Left colon (tissue), 2 donors: ENCODE results near the gene RHOT1. TPM values are rescaled to one million over a fixed set of nuclear protein-coding genes. Genes with fewer than 3 reads are reported as not detected.
"Not testable (repeated sequence)": the region's sequence is repeated elsewhere in the genome, so short reads cannot be mapped to it uniquely, and the experiment has no call there.

Experiments used
- ATAC-seq: fragments of 200-7000 bp; cut with Tn5 transposase; one replicate; pipeline ENCODE4 v1.9.1; 2020; ENCODE audit warnings: mild to moderate bottlenecking, moderate library complexity
- DNase-seq, 2 donors: peaks; one replicate each; pipeline ENCODE4 v3.0.0-alpha.2; 2020
- intact Hi-C, 2 donors: fragments of 100-400 bp; cut with DNase I in 1 of 2; cut with micrococcal nuclease in 1 of 2; formaldehyde crosslinking; loops; one replicate each; pipeline versions ENCODE4 v1.11.2 to v1.14.0; 2022; cut with DNase I, micrococcal nuclease
- total RNA-seq, 2 donors: library from RNA; stranded (reverse); fragmentation: NEBNext Ultra II Directional; extraction: Animal tissue kit (Norgen Biotek cat#: 25700); gene quantifications; one replicate each; pipeline ENCODE4 v1.2.1, GENCODE V29; 2021
- donor health status: DM: no; HTN: no; CAD: no.
- donor health status: DM: yes; HTN: yes; CAD: no.

The RHOT1 gene
- total RNA-seq, 2 donors from 2014 or later: 23.0 to 23.1 TPM

GRCh38 chr17:32120141-32120540, 22.2 kb upstream of the RHOT1 start:
- intact Hi-C loops: no loop called here
- ATAC-seq (no peak), DNase-seq (no peak)

GRCh38 chr17:32120716-32121115, 21.6 kb upstream of the RHOT1 start:
- intact Hi-C loops: no loop called here
- ATAC-seq: no peak
- no peak for DNase-seq

- intact Hi-C loops: no loop called here
- no peak for ATAC-seq
Observed at GRCh38 chr17:32123782-32124181, 18.5 kb upstream of the RHOT1 start.

GRCh38 chr17:32124985-32125847, 17.1 kb upstream of the RHOT1 start:
- no peak for DNase-seq
- intact Hi-C loops: no loop called here
- peak; percentile 75 for ATAC-seq

More at GRCh38 chr17:32123782-32124181, 18.5 kb upstream of the RHOT1 start:
- DNase-seq: no peak

GRCh38 chr17:32125848-32126153, 16.5 kb upstream of the RHOT1 start:
- intact Hi-C loops: no loop called here
- DNase-seq (no peak), ATAC-seq (no peak)

GRCh38 chr17:32126325-32126724, 16.0 kb upstream of the RHOT1 start:
- ATAC-seq (no peak), DNase-seq (no peak)
- intact Hi-C loops: no loop called here

- intact Hi-C loops: no loop called here
- DNase-seq: no peak
- no peak for ATAC-seq
Observed at GRCh38 chr17:32126746-32127145, 15.6 kb upstream of the RHOT1 start.

- ATAC-seq: peak; percentile 94
- DNase-seq: peak; percentile 87 to 92
- intact Hi-C loops: no loop called here
Observed at GRCh38 chr17:32127158-32127897, 15.0 kb upstream of the RHOT1 start.

GRCh38 chr17:32128470-32128869, 13.8 kb upstream of the RHOT1 start:
- DNase-seq, intact Hi-C loops, ATAC-seq: not testable (repeated sequence)

GRCh38 chr17:32135497-32136117, 6.7 kb upstream of the RHOT1 start:
- intact Hi-C loops, ATAC-seq: not testable (repeated sequence)
- DNase-seq: peak in 1 of 2 donors; percentile 52

- intact Hi-C loops: no loop called here
- ATAC-seq: no peak
- DNase-seq: no peak
Observed at GRCh38 chr17:32136856-32137255, 5.4 kb upstream of the RHOT1 start.

GRCh38 chr17:32139504-32139903, 2.8 kb upstream of the RHOT1 start:
- intact Hi-C loops, DNase-seq, ATAC-seq: not testable (repeated sequence)

GRCh38 chr17:32141258-32141657, 1.0 kb upstream of the RHOT1 start:
- intact Hi-C loops: no loop called here
- no peak for DNase-seq

GRCh38 chr17:32141679-32142037, 644 bp upstream of the RHOT1 start:
- intact Hi-C loops: no loop called here
- DNase-seq (no peak), ATAC-seq (peak; percentile 9)

More at GRCh38 chr17:32141258-32141657, 1.0 kb upstream of the RHOT1 start:
- ATAC-seq: peak; percentile 10

- peak; percentile 74 to 82 for DNase-seq
- intact Hi-C loops: no loop called here
- peak; percentile 60 for ATAC-seq
Observed at GRCh38 chr17:32142857-32143526, 690 bp downstream of the RHOT1 start.

- intact Hi-C loops: no loop called here
- DNase-seq: no peak
- ATAC-seq: no peak
Observed at GRCh38 chr17:32143527-32143870, 1.2 kb downstream of the RHOT1 start.

- ATAC-seq, intact Hi-C loops, DNase-seq: not testable (repeated sequence)
Observed at GRCh38 chr17:32144442-32144841, 2.1 kb downstream of the RHOT1 start.

- ATAC-seq (no peak), DNase-seq (no peak)
- intact Hi-C loops: no loop called here
Observed at GRCh38 chr17:32148351-32148750, 6.0 kb downstream of the RHOT1 start.

GRCh38 chr17:32150358-32150757, 8.1 kb downstream of the RHOT1 start:
- ATAC-seq: no peak
- DNase-seq: no peak
- intact Hi-C loops: no loop called here
